NCI-H2196 (cell line): ENCODE measurements around the gene CDKAL1.

Experiments used
- DNase-seq: peaks from one replicate; lab custom pipeline; 2025; ENCODE audit not compliant: unreplicated experiment; lab: John Stamatoyannopoulos, UW

The CDKAL1 gene

DNA sequence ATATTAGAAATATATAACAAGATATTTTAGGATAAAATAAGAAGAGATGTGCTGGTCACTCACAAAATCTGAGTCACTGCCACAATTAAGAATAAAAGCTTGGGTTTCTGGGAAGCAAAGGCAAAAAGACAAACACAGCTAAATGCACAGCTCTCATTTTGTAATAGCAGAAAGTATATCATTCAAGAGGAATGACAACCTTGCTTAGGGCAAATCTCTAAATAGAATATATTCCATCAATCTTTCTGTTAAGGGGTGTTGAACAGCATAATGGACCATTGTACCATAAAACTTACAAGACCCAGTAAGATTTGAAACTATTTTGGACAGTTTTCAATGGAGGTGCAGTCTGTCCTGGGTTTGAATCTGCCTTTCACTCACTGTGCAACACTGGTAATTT lies 594.3 kb downstream of the CDKAL1 start:
- no peak for DNase-seq

DNA sequence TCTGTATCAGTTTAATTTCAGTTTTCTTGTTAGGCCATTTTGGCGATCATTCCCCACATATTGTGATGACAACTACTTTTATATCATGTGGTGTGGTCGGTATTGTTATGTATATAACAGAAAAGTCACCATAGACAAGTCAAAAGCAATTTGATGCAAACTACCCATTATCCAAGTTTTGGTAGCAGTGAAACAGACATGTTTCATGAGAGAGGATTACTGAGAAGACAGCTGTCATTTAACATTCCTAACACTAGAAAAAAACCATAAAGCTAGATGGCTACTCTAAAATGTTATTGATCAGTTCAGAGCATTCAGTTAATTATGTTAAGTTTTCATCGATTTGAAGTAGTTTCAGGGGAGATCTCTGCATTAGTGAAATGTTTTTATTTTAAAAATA lies 597.1 kb downstream of the CDKAL1 start:
- DNase-seq: no peak

DNA sequence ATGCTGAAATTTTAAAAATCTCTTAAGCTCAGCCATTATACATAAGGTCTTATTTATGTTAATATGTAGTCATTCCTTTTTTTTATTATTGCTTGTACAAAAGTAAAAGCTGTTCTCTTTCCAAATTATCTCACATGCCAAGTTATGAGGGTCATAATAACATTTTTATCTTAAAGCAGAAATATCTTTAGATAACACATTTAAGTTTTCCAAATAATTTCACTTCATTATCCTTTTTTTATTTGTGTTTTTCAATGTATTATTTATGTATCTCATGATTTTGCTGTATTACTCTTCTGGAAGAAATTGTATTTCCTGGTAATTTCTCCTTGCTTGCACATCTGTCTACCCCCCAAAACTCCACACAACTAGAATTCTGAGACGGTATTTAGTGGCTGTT lies 598.2 kb downstream of the CDKAL1 start:
- no peak for DNase-seq

DNA sequence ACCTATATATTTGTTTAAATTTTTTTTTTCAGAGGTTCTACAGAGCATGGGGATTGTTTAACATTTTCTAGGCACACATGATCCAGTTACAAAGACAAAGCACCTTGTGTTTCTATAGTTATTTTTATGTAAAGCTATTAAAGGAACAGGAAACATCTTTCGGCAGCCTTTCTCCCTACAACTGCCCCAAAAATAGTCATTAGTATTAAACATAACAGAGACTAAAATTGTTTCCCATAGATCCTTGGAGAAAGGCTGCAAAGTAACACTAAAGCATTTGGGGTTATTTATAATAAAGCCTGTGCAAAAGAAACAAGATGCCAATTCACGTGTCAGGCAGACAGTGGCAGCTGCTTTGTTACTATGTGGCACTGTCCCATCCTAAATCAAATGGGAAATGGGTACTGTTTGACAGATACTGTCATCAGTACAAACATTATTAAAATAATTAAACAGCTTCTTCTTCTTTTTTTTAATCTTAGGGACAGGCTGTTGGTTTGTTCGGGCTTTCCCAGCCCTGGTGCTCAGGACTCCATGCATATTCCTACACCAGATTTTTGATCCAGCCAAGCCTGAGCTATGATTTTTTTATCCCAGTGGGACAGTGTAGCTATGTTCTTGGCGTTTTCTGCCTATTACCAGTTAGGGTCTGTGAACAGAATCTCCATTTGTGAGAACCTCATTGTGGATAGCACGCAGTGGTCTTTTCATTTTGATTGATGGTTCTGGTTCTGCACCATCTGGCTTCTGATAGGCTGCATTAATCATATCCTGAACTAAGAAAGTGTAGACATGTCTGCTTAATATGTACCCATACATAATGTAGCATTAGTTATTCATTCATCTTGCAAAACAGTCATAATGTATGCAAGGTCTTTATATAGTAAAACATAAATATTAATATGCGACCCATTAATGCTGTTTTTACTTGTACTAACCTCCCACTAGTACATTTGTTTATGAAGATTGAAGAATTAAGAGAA lies 598.9 kb downstream of the CDKAL1 start:
- no peak for DNase-seq

DNA sequence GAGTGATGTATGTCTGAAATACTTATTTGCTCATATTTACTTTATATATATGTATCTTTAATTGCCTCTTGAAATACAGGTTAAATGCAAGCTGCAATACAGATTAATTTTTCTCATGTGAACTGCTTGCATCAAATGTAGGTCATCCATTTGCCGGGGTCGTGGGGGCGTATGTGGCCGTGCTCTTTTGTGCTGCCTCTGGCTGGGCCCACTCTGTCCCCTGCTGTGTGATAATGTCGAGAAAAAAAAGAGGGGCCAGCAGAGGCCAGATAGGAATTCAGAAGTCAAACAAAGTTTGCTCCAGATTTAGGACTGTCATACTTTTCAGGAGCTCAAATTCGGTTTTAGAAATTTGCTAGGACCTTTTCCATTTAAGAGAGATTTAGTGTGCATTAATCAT lies 599.6 kb downstream of the CDKAL1 start:
- no peak for DNase-seq

DNA sequence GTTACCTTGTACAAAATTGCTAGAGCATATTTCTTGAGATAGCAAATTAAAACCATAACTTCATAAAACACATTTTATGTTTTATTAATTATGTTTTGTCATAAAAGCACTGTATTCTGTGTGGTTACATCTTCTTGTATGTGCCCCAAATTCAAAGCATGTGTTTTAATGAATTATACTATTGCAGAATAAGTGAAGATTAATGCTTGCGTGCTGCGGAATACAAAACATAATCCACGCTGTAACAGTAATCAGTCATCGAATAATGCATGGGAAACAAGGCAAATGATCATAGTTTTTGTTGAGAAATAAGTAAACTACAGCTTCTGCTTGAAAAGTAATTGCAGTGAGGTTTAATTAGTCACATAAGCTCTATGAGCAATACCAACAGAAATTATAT lies 600.1 kb downstream of the CDKAL1 start:
- no peak for DNase-seq

DNA sequence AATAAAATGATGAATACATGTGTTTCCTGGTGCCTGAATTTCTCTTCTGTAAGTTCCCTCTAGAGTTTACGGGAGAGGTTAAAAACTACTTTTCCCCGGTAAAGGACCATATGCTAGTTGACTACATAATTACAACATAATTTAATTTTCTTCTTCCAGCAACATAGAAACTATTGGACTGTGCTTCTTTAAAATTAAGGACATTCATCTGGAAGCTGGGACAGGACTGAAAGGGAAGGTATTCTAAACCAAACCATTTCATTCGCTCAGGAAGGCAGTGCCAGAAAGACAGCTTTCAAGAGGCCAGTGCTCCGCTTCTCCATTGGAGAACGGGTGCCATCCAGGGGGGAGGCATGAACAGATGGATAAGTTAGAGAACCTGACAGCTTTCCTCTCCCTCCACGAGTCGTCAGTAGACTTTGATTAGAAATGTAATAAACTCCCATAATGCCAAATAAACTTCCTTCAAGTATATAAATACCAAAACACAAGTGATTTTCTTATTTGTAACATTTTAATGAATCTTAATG lies 601.3 kb downstream of the CDKAL1 start:
- no peak for DNase-seq

DNA sequence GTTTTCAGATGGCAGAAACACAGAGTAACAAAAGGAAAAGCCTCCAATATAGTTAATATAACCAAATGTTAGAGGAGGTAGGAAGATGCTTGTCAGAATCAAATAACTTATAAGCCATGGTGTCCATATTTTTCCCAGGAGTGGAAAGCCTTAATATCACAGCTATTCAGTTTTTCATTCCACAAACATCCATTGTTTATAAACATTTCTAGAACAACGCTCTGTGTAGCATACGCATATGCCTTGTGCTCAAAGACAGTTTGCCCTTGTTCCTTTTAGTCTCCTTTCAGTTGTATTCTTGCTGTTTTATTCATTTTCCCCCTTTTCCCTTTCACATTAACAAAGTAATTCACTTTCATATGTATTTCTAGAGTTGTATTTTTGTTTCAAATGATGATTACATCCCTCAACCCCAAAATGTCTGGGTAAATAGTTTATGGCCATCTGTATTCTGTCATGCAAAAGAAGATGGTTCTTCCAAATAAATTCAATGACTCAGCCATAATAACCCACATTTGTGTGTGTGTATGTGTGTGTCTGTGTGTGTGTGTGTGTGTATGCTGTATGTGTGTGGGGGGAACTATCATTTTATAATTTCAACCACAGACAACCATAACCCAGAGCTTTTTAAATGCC lies 603.6 kb downstream of the CDKAL1 start:
- DNase-seq: no peak

DNA sequence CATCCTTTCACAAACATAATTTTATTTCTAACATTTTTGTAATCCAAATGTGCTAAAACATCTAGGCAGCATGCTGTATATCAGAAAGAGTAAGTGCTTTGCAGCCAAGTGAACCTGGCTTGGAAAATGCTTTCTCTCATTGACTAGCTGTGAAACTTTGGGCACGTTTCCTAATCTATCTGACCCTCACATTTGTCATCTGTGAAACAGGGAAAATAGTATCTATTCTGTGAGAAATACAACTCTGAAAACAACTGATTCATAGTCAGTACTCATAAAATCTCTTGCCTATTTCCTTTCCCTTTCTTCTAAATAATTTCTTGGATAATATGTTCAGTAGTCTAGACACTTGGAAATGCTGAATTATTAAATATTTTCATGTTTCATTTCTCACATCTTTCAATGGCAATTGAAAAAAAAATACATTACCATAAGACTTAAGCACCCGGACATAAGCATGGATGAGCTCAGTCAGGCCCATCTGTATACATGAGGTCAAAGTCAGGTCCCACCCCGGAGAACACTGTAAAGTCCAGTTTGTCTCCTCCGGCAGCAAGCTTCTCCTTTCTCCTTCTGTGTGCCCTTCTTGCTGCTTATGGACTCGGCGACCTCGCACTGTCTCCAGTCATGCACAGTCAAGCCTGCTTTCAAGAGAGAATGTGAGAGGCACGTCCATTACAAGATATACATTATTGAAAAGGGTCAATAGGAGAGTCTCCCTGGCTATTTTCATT lies 604.2 kb downstream of the CDKAL1 start:
- no peak for DNase-seq

DNA sequence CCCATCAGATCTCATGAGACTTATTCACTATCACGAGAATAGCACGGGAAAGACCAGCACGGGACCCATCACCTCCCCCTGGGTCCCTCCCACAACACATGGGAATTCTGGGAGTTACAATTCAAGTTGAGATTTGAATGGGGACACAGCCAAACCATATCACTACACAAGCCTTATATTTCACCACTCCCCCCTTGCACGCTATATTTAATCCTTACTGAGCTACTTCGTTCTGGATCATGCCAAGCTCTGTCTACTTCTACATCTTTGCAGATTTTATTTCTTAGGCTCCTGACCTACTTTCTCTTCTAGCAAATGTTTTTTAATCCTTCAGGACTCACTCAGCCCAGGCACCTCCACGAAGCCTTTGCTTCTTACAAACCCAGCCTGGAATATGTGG lies 606.7 kb downstream of the CDKAL1 start:
- no peak for DNase-seq

DNA sequence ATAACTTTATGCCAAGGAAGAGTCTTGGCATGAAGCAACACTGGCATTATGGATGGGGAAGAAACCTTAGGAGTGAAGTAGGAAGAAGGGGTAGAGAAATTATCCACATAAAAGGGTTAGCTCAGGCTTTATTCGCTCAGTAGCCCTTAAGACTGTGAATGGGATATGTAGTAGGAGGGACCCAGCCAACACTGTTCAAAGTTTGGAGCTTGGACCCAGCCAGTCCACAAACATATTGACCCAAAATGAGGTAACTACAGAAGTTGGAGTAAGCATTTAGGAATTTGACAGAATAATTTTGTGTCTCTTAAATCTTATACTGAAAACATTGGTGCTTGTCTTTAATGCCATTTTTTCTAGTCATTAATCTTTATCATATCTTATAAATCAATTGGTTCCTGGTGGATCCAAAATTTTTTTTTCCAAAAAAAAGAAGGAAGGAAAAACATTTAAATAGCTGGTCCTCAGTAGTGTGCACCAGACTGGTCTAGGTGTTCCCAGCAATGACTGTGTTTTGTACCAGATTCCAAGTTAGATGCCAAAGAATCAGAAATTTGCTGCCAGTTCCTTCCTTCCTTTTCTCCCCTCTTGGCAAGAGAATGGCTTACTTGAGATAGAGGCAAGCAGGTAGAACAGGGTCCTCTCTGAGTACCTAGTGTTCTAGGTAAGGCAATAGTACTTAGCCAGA lies 607.5 kb downstream of the CDKAL1 start:
- no peak for DNase-seq

DNA sequence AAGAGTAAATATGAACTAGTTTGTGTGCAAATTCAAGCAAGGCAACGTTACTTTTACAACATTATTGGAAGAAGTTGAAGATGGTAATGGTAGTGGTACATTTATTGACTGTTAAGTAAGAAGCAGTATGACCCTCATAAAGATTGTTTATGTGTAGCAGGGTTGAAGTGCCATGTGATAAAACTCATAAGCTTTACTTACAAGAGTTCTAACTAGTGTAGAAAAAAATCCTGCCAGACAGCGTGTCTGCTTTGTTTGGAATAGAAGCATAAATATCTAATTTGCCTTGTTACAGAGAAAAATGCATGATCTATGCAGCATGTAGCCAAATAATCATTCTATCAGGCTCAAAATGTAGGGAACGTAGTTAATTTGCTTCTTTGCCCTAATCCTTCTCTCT lies 608.5 kb downstream of the CDKAL1 start:
- no peak for DNase-seq

DNA sequence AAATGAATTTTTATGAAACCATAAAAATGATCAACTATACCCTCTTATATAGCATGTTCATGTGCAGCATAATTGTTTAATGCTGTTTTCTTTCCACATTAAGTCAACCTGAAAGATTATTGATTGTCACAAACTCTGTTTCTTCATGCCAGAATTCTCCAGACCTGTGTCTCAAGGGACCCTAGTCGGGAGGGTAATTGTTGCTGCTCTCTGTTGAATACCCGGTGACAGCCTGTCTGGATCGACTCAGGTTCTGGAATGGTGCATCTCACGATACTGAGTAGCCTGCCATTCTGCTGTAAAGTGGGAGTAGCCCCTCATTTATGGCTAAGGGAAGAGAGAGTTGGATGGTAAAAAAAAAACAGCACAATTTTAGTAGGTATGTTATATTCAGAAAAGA lies 609.4 kb downstream of the CDKAL1 start:
- no peak for DNase-seq

DNA sequence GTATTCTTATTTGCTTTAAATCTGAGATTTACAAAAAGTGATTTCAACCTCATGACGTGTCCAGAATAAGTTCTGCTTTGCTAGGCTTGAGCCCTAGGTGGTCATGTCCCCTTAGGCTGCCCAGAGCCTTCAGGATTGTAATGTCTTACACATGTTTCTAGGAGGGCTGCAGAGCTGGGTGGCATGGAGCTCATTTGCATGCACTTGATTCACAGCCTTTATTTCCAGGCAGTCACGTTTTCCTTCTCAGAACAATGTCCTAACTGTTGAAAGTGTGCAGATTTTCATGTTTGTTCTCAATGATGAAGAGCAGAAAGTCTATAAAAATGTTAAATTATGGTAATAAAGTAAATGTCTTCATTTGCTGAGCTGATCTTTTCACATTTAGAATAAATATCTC lies 610.7 kb downstream of the CDKAL1 start:
- no peak for DNase-seq

DNA sequence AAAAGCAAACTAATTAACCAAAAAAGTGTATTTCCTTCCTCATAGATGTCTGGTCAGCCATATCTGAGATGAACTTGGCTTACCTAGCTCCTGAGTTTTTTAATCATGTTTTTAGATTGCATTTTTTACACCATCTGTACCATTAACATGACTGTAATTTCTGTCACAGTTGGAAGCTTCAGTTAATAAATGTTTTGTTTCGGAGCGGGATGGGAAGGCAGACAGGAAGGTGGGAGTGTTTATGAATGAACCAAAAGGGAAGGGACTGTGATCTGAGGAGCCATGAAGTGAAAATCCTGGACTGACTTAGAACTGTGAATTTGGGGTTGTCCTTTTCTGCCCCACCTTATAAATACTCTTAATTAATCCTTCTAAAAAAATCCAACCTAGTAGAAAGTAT lies 613.7 kb downstream of the CDKAL1 start:
- no peak for DNase-seq

DNA sequence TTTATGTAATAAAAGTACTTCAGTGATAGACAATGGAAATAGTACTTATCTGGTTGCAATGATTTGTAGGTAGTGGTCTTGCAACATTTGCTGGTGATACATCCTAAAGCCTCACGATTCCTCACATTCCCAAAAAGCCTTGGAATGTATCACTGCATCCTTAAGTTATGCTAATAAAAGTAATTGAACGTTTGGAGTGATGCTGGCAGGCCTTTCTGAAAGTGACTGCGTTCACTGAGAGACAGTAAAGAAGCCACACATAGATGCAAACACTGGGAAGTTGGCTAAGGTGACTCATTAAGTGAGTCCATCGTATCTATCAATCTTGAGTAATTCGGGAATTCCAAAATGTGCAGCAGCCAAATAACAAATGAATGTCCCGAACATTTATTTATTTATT lies 615.2 kb downstream of the CDKAL1 start:
- no peak for DNase-seq

DNA sequence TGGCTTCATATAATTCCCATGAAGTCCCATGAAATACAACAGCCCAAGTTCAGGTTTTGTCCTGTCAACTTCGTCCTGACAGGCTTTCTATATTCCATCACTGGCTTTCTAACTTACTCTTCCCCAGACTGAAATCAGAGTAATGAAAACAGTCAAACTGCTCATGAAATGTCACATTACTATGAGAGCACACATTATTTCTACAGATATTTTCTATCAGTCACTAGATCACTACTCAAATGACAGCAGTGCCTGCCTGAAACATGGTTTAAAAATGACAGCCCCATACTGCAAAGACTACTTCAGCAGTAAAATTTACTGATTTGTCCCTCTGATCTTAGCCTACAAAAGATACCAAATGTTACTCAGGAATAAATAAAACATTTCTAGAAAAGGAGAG lies 616.4 kb downstream of the CDKAL1 start:
- no peak for DNase-seq

DNA sequence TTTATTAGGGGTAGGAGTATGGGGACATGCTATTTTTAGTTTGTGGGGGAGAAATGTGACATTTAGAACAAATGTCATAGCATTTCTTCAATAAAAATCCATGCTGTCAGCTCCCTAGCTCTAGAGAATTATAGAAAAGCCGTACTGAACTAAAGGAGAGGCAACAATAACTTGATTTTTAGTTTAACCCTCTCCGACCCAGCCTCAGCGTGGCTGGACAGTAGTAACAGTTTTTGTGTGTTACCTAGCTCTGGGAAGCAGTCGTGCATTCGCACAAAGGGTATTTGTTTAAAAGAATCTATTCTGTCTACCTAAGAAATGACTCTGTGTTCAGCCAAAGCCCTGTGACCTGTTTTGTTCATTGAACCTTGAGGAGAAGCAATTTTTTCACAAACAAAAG lies 616.9 kb downstream of the CDKAL1 start:
- no peak for DNase-seq

DNA sequence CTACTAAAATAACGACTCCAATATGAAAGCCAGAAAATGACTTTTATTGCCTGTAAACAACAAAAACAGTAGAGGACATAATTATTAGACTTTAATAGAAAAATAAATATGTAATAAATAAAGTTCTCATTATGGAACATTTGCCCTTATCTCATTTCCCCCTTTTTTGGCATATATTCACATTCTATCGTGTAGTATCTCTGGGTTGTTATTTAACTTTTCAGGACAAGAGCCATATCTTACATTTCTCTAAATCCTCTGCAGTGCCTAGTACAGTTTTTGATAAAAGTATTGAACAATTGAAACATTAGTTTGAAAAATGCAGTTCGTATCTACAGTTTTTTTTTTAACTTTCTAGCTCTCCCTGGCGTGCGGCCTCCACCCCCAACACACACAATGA lies 617.3 kb downstream of the CDKAL1 start:
- DNase-seq: no peak

DNA sequence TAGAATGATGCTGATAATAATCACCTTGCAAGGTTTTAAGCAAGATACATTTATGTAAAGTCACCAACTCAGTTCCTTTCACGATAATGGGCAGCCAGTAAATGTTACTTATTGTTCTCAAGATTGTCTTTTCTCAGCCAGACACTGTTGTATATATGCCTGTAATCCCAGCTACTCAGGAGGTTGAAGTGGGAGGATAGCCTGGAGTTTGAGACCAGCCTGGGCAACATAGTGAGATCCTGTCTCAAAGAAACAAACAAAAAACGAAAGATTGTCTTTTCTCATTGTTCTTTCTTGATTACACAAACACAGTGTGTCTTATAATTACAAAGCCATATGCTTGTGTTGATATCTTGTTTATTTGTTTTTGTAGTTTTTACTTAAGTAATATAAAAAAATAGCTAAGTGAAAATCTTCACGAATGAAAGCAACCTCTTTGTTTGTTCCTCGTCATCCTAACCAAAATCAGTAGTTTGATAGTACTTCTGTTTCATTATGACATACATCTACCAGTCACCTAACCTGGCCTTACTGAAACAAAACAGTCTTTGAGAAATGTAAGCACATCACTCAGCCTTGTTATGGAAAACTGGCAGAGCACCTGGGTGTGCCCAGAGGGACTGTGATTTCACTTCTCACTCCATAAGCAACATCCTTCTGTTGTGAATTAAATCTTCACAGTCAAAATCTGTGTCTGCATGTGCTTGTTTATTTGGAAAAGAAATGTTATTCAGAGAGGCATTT lies 623.1 kb downstream of the CDKAL1 start:
- DNase-seq: no peak
